Hepatic stellate cell (primary cell): ENCODE measurements around the gene TBC1D8.
A peak's percentile ranks its signal among the peaks of the same experiment; 100 is the strongest.
"Not testable (repeated sequence)": the region's sequence is repeated elsewhere in the genome, so short reads cannot be mapped to it uniquely, and the experiment has no call there.

Experiments
- DNase-seq: peaks from one replicate; pipeline ENCODE4 v3.0.0; 2011; ENCODE audit warnings: low spot score

The TBC1D8 gene

GRCh38 chr2:101064125-101064502, 87.1 kb downstream of the TBC1D8 start:
- no peak for DNase-seq

DNA sequence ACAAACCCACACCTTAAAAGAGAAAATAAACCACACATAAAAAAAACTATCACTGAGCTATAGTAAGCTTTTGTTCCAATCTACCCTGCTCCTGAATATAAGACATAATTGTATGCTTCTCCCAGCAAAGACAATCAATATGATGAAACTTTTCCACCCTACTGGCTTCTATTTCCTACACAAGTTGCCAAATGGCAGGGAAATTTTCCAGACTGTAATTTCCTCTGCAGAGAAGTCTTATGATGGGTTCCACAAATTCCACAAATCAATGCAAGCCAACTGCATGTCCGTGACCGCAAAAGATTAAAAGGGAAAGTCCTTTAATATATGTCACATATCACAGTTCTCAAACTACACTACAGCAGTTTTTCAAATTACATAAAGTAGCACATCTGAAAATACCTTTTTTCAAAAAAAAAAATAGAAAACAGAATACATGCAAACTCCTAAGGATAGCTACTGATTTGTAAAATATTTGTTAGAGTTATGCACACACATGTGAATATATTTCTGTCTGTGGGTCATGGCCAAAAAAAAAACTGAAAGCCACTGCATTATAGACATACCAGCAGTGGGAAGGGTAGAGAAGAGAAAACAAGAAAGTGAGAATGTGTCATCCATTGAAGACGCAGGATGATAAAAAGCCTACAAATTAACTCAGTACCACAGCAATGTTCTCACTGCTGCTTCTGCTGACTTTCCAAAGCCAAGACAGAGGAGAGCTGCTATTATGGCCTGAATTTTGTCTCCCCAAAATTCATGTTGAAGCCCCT, 87.6 kb downstream of the TBC1D8 start:
- peak; percentile 59 for DNase-seq

- no peak for DNase-seq
These were observed 92.8 kb downstream of the TBC1D8 start for GRCh38 chr2:101058386-101058785.

DNA sequence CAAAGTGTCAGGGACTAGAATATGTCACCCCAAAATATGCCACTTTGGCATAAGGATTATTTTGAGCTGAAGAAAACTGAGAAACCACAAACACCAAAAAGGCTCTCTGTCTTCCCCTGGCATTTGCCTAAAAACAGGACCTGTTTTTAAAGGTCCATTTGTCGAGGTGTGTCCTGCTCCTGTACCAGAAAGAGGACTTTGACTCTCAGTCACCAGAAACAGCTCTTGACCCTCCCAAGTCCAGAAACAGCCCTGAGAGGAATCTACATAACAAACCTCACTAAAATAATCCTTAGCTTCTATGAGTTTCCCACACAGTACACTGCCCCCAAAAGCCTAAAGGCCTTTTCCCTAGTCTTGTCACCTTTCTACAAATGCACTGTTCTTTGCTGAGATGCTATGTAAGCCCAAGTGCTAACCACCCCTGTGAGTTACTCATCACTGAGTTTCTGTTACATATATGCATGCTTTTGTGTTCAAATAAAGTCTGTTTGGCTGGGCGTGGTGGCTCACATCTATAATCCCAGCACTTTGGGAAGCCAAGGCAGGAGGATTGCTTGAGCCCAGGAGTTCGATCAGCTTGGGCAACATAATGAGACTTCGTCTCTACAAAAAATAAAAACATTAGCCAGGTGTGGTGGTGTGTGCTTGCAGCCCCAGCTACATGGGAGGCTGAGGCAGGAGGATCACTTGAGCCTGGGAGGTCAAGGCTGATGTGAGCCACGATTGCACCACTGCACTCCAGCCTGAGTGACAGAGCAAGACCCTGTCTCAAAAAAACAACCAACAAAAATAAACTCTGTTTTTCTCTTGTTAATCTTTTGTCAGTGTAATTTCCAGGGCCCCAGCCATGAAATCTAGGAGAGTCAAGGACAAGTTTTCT, 93.9 kb downstream of the TBC1D8 start:
- DNase-seq: no peak

GRCh38 chr2:101053117-101053516, 98.1 kb downstream of the TBC1D8 start:
- DNase-seq: no peak

DNA sequence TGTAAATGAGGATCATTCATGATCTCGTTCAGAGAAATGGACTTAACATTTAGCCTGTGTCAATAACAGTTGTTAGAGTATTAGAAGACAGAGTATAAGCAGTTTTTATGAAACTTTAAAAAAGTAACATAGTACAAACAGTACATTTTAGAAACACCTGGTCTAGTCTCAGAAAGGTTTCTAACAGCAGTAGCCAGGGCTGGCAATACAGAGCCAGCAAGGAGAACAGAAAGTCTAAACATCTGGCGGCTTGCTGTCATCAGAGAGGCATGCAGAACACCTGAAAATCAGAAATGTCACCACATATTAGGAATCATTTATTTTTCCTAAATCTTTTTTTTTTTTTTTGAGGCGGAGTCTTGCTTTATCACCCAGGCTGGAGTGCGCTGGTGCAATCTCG, 99.0 kb downstream of the TBC1D8 start:
- DNase-seq: no peak

DNA sequence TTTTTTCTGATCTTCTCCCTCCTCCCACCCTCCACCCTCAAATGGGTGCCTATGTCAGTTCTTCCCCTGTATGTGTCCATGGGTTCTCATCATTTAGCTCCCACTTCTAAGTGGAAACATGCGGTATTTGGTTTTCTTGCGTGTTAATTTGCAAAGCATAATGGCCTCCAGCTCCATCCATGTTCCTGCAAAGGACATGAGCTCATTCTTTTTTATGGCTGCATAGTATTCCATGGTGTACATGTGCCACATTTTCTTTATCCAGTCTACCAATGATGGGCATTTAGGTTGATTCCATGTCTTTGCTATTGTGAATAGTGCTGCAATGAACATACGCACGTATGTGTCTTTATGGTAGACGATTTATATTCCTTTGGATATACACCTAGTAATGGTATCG, 100.3 kb downstream of the TBC1D8 start:
- not testable (repeated sequence) for DNase-seq

- no peak for DNase-seq
These were observed 102.4 kb downstream of the TBC1D8 start for GRCh38 chr2:101048756-101049155.

DNA sequence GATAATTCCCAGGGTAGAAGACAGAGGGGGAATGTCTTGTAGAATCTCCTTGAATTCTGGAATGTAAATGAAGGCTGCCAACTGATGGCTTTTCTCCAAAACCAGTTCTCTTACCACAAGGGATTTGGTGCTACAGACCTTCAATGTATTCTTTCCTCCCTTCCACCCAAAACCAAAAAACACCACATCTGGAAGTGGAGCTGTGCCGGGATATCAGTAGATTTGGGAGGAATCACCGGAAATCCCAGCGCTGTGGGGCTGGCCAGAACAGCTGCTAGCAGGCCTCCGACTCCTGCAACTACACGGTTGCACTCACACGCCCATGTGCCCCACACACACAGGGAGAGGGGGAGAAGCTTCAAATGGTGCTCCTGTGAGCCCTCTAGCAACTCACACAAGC, 103.4 kb downstream of the TBC1D8 start:
- DNase-seq: no peak

GRCh38 chr2:101047075-101047766, 104.0 kb downstream of the TBC1D8 start:
- DNase-seq: no peak

DNA sequence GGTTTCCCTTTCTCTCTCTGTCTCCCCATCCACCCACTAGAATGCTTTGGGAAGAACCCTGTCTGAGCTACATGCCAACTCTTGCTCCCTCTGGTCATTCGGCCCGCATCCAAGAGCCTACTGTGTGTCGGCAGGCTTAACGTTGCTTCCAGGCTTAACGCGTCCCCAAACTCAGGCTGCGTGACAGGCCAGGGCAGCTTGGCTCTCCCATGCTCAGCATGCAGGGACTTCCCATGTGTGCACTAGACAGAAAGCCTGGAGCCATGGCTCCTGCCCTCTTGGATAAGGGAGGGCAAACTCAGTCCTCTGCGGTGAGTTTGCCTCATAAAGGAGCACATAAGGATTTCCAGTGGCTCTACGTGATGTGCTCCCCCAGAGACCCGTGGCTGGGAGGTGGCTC, 105.9 kb downstream of the TBC1D8 start:
- DNase-seq: no peak

DNA sequence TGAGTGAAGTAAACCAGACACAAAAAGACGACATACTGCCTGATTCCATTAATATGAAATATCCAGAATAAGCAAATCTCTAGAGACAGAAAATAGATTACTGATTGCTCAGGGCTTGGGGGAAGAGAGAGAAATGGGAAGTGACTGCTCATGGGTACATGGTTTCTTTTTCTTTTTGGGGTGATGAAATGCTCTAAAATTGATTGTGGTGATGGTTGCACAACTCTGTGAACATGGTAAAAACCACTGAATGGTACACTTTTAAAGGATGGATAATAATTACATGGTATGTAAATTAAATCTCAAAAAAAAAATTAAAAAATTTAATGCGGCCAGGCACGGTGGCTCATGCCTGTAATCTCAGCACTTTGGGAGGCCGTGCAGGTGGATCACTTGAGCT, 109.8 kb downstream of the TBC1D8 start:
- DNase-seq: no peak

DNA sequence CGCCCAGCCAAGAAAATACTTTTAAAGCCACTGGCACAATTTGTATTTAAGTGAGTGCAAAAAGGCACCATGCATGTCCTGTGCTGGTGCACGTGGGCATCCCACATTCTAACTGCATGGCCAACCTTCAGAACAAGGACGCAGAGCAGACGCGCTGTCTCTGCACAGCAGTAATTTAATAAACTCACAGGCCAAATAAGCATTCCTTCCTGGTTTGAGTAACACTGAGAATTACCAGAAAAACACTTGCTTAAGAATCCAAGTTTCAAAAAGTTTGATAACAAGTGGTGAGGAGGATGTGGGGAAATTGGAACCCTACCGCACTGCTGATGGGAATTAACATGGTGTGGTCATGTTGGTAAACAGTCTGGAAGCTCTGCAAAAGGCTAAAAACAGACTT, 110.4 kb downstream of the TBC1D8 start:
- no peak for DNase-seq

DNA sequence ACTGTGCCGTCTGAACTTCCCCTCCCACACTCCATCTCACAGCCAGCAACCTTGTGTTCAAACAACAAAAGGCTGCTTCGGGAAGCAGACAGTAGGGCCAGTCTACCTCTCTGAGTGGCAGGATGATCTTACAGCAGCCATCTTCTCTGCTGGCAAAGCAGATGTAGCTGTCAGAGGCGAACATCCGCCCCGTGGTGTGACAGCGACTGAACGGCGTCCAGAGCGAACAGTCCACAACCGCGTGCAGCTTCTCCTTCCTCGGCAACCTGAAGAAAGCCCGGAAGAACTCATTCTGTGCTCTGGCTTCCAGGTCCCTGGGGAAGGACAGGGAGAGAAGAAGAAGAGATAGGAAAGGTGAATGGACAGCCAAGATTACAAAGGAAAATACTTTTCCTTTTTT, 111.1 kb downstream of the TBC1D8 start:
- no peak for DNase-seq

DNA sequence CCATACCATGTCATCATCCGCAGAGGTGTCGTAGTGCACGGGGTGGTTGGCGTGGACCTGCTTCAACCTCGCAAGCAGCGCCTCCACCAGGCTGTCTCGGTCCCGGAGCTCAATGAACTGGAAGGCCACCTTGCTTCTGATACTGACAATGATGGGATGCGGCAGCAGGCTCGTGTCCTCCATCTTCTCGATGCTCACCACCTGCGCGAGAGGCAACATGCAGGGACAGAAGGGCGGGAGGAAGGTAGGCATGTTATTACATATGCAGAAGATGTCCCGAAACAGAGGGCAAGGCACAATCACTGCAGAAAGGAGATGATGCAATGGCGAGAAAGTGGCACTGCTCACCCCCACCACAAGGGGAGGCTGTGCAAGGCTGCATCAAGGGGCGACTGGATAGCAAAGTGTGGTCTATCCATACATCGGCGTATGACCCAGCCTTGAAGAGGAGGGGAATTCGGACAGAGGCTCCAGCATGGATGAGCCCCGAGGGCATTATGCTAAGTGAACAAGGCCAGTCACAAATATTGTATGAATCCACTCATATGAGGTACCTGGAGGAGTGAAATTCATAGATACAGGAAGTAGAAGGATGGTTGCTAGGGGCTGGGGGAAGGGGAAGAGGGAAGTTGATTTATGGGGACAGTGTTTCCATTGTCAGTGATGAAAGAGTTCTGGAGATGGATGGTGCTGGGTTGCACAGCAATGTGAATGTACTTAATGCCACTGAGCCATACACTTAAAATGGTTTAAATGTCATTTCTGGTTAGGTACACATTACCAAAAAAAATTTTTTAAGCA, 112.5 kb downstream of the TBC1D8 start:
- peak; percentile 16 for DNase-seq

DNA sequence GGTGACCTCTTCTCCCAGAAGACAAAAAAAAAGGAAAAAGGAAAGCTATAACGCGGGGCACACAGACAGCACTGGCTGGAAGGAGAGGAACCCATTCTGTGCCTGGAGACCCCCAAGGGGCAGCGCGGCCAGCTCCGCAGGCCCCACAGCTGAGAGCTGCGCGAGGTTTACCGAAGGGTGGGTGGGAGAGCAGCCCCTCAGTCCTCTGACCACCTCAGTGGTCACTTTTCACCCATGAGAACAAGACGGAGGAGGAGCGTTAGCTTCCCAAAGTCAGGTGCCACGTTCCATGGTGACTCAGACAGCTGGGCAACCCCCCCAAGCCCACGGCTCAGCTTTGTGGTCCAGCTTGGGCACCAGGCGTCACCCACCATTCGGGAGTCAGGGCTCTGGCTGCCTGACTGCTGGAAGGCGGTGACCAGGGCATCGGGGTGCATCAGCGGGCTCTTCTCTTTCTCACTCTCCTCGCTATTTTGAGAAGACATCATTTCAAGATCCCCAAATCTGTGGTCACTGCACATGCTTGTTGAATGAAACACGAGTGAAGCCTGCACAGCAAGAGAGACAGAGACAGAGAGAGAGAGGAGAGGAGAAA, 113.9 kb downstream of the TBC1D8 start:
- DNase-seq: no peak

- DNase-seq: peak; percentile 51
These were observed 114.6 kb downstream of the TBC1D8 start for GRCh38 chr2:101036562-101036961.

GRCh38 chr2:101032084-101032776, 119.0 kb downstream of the TBC1D8 start:
- no peak for DNase-seq

DNA sequence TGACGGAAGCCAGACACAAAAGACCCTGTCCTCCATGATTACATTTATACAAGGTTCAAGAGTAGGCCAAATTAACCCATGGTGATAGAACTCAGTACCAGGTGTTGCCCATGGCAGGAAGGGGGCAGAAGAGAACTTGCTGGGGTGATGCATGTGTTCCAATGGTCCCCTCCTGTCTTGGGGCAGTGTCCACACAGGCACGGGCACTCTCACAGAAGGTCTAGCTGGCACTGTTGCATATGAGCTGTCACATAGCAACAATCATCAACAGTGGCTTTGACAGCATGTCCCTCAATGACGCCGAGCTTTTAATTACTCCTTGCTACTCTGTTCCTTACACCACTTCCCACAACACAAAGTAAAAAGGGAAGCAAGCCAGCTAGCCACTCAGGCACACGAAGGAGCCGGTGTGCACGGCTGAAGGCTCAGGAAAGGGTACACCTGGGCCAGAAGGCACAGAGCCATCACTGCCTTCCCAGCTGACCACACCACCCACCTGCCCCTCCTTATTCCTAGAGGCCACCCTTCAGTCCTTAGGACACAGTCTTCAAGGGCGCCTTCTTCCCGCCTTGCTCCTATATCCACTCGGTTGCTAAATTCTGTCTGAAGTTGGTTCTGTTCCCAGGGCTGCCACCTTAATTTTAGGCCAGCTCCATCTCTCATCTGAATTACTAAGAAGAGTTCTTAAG, 120.2 kb downstream of the TBC1D8 start:
- no peak for DNase-seq

GRCh38 chr2:101027852-101028251, 123.3 kb downstream of the TBC1D8 start:
- DNase-seq: no peak
